Measurements from ENCODE around the gene TMEM167B. TPM values are rescaled to one million over a fixed set of nuclear protein-coding genes. Genes with fewer than 3 reads are reported as not detected.

TMEM167B gene
- total and polyA plus RNA-seq, 2 donors (not counting 1 experiment from before 2014, with no cell fraction given), result 12.0 to 40.9 TPM

- WGBS (ENCODE audit: insufficient coverage), result 91% methylated on average over 1 of the region's 3 CpGs
- peaks cover 15% of the 10 kb centered on the region for H3K4me1 Mint-ChIP-seq
- H3K27ac Mint-ChIP-seq, result no peak overlapping the region
- H3K4me3 Mint-ChIP-seq, result no peak overlapping the region
- no peaks in the 10 kb centered on the region for H3K79me2 ChIP-seq (ENCODE audit: control insufficient read depth, insufficient read depth, low read length)
- H2AFZ ChIP-seq (ENCODE audit: insufficient read depth, low read depth, low read length, poor library complexity, severe bottlenecking), result no peak overlapping the region
- no peak for TF ChIP-seq CTCF (IDR thresholded peaks at IDR 0.05)
- TF ChIP-seq EZH2 (IDR thresholded peaks at IDR 0.05; ENCODE audit: borderline replicate concordance, insufficient read depth, low read depth, low read length, poor library complexity, severe bottlenecking), result no peak
- DNase-seq (no peak), ATAC-seq (ENCODE audit: low read depth) (no peak)
- H3K4me3 ChIP-seq (ENCODE audit: control extremely low read depth in 1 of 5, extremely low read depth in 1 of 5, insufficient read depth in 1 of 5, low read depth in 2 of 5, low read length in 4 of 5), result no peak overlapping the region
- H4K20me1 ChIP-seq (ENCODE audit: control insufficient read depth, insufficient read depth, low read length, poor library complexity, severe bottlenecking), result no peaks in the 10 kb centered on the region
- H3K27ac ChIP-seq (ENCODE audit: low read length in 2 of 2), result no peak overlapping the region
- no peaks in the 10 kb centered on the region for H3K27me3 Mint-ChIP-seq
- peaks cover 12% of the 10 kb centered on the region in 2 donors for H3K4me1 ChIP-seq (ENCODE audit: control insufficient read depth in 2 of 2, insufficient read depth in 2 of 2, low read length in 2 of 2)
- no peaks in the 10 kb centered on the region for H3K9me3 ChIP-seq (ENCODE audit: control extremely low read depth in 1 of 3, control insufficient read depth in 2 of 3, insufficient read depth in 1 of 3, low read length in 2 of 3)
- no peak overlapping the region for H3K4me2 ChIP-seq (replicated peaks; ENCODE audit: low read depth, low read length, poor library complexity, severe bottlenecking)
- H3K27me3 ChIP-seq (replicated peaks in 1 of 4; ENCODE audit: control extremely low read depth in 1 of 4, control insufficient read depth in 3 of 4, insufficient read depth in 4 of 4, low read length in 3 of 4), result no peaks in the 10 kb centered on the region
- H3K9ac ChIP-seq (ENCODE audit: low read length), result no peak overlapping the region
- H3K9me3 Mint-ChIP-seq (ENCODE audit: insufficient read depth), result no peaks in the 10 kb centered on the region
- H3K36me3 ChIP-seq (replicated peaks in 1 of 2; ENCODE audit: control extremely low read depth in 1 of 2, control insufficient read depth in 1 of 2, extremely low read depth in 1 of 2, insufficient read depth in 2 of 2, low read length in 1 of 2), result no peaks in the 10 kb centered on the region
- POLR2A ChIA-PET, result no interaction called here
- CTCF ChIA-PET, result no interaction called here
- intact Hi-C loops (cut with micrococcal nuclease), result no loop called here
Observed at GRCh38 chr1:109135940-109136339, 45.4 kb downstream of the TMEM167B start.

- Histone ChIP-seq H3K4me1 (ENCODE audit: control insufficient read depth in 2 of 2, insufficient read depth in 2 of 2, low read length in 2 of 2) (peaks cover 12% of the 10 kb centered on the region in 2 donors), H3K79me2 (ENCODE audit: control insufficient read depth, insufficient read depth, low read length) (no peaks in the 10 kb centered on the region), H3K36me3 (replicated peaks in 1 of 2; ENCODE audit: control extremely low read depth in 1 of 2, control insufficient read depth in 1 of 2, extremely low read depth in 1 of 2, insufficient read depth in 2 of 2, low read length in 1 of 2) (no peaks in the 10 kb centered on the region), H3K4me3 (ENCODE audit: control extremely low read depth in 1 of 5, extremely low read depth in 1 of 5, insufficient read depth in 1 of 5, low read depth in 2 of 5, low read length in 4 of 5) (no peak overlapping the region), H2AFZ (ENCODE audit: insufficient read depth, low read depth, low read length, poor library complexity, severe bottlenecking) (no peak overlapping the region), H3K9me3 (ENCODE audit: control extremely low read depth in 1 of 3, control insufficient read depth in 2 of 3, insufficient read depth in 1 of 3, low read length in 2 of 3) (no peaks in the 10 kb centered on the region), H4K20me1 (ENCODE audit: control insufficient read depth, insufficient read depth, low read length, poor library complexity, severe bottlenecking) (no peaks in the 10 kb centered on the region), H3K27me3 (replicated peaks in 1 of 4; ENCODE audit: control extremely low read depth in 1 of 4, control insufficient read depth in 3 of 4, insufficient read depth in 4 of 4, low read length in 3 of 4) (no peaks in the 10 kb centered on the region), H3K4me2 (replicated peaks; ENCODE audit: low read depth, low read length, poor library complexity, severe bottlenecking) (no peak overlapping the region), H3K27ac (ENCODE audit: low read length in 2 of 2) (no peak overlapping the region), H3K9ac (ENCODE audit: low read length) (no peak overlapping the region)
- ATAC-seq (ENCODE audit: low read depth), result no peak
- H3K27me3 Mint-ChIP-seq, result peaks cover under 1% of the 10 kb centered on the region
- ChIA-PET CTCF (no interaction called here), POLR2A (no interaction called here)
- WGBS (ENCODE audit: insufficient coverage), result 88% methylated on average over 5 of the region's 6 CpGs
- no peak overlapping the region for H3K27ac Mint-ChIP-seq
- peaks cover 15% of the 10 kb centered on the region for H3K4me1 Mint-ChIP-seq
- DNase-seq, result no peak
- TF ChIP-seq CTCF (IDR thresholded peaks at IDR 0.05), result no peak
- no peak for TF ChIP-seq EZH2 (IDR thresholded peaks at IDR 0.05; ENCODE audit: borderline replicate concordance, insufficient read depth, low read depth, low read length, poor library complexity, severe bottlenecking)
- H3K4me3 Mint-ChIP-seq, result no peak overlapping the region
- intact Hi-C loops (cut with micrococcal nuclease), result no loop called here
- H3K9me3 Mint-ChIP-seq (ENCODE audit: insufficient read depth), result no peaks in the 10 kb centered on the region
Observed at GRCh38 chr1:109136766-109137165, 46.2 kb downstream of the TMEM167B start.
